Endothelial cell of umbilical vein (primary cell): ENCODE results near the gene SCN11A. TPM values are rescaled to one million over a fixed set of nuclear protein-coding genes. Genes with fewer than 3 reads are reported as not detected.

Experiments
- BruUV-seq: library from RNA; stranded (reverse); fragments of 400-500 nt; replicated peaks from 2 replicates; lab custom pipeline; 2021; lab: Mats Ljungman, UMichigan
- CTCF ChIA-PET: fragments of 300-600, 350-600 bp; sonication (Branson Sonifier 250); formaldehyde crosslinking; loops from one replicate; lab custom pipeline; 2021; ENCODE audit warnings: antibody characterized with exemption, inconsistent platforms; lab: Charles Lee
- POLR2A ChIA-PET: fragments of 300-600, 350-600 bp; sonication (Branson Sonifier 250); formaldehyde crosslinking; loops from one replicate; lab custom pipeline; 2021; ENCODE audit warnings: antibody characterized with exemption, inconsistent platforms; lab: Charles Lee
- DNase-seq: peaks from one replicate; pipeline ENCODE4 v3.0.0-alpha.2; 2011; ENCODE audit warnings: low read depth, low spot score
- FAIRE-seq: peaks from 2 replicates; lab custom pipeline; 2011; peaks lifted over from hg19 to GRCh38; lab: Jason Lieb, UNC
- H2AFZ ChIP-seq: 2 replicates; pipeline ENCODE4 v1.6.0; 2012; ENCODE audit warnings: low read depth, low read length, control low read depth, inconsistent platforms
- H3K27ac ChIP-seq: 2 replicates; pipeline ENCODE4 v1.5.1; 2011; ENCODE audit warnings: low read depth, mild to moderate bottlenecking, control low read depth, low read length, moderate library complexity; ENCODE audit not compliant: insufficient read depth
- H3K27me3 ChIP-seq, 2 experiments: 2 replicates each; pipeline versions ENCODE4 v1.6.0 to v1.6.1; 2011; ENCODE audit warnings: low read length in 2 of 2, mixed read lengths in 1 of 2; ENCODE audit not compliant: control insufficient read depth in 2 of 2, insufficient read depth in 2 of 2
- H3K36me3 ChIP-seq, 2 experiments: 2 replicates in 1 of 2; 3 replicates in 1 of 2; pipeline ENCODE4 v1.5.1; 2011; ENCODE audit warnings: low read length in 2 of 2, mild to moderate bottlenecking in 1 of 2, moderate library complexity in 1 of 2; ENCODE audit not compliant: control insufficient read depth in 2 of 2, insufficient read depth in 2 of 2; ENCODE audit errors: extremely low read depth in 1 of 2
- H3K4me1 ChIP-seq: 3 replicates; pipeline ENCODE4 v1.5.1; 2011; ENCODE audit warnings: mild to moderate bottlenecking, low read length; ENCODE audit not compliant: control insufficient read depth, insufficient read depth; ENCODE audit errors: extremely low read depth
- H3K4me2 ChIP-seq: 2 replicates; pipeline ENCODE4 v1.6.1; 2011; ENCODE audit warnings: low read length, control low read depth, mixed read lengths; ENCODE audit not compliant: insufficient read depth
- H3K4me3 ChIP-seq, 3 experiments: fragments of 200-600 bp in 1 of 3; sonication (generic), shearing (Covaris generic) in 1 of 3; replicated peaks in 1 of 3; 2 replicates each; pipeline ENCODE4 v1.5.1; 2011 to 2016; ENCODE audit warnings: control low read depth in 3 of 3, low read length in 3 of 3, mild to moderate bottlenecking in 2 of 3, inconsistent platforms in 1 of 3, low read depth in 1 of 3, moderate library complexity in 1 of 3; ENCODE audit not compliant: insufficient read depth in 1 of 3
- H3K79me2 ChIP-seq: 2 replicates; pipeline ENCODE4 v1.6.0; 2012; ENCODE audit warnings: low read length, inconsistent platforms; ENCODE audit not compliant: control insufficient read depth, insufficient read depth
- H3K9ac ChIP-seq: replicated peaks from 2 replicates; pipeline ENCODE3; 2011; ENCODE audit warnings: low read length, control low read depth; ENCODE audit not compliant: insufficient read depth; ENCODE audit errors: extremely low read depth
- H3K9me1 ChIP-seq: replicated peaks from 3 replicates; pipeline ENCODE4 v1.6.0; 2011; ENCODE audit warnings: mild to moderate bottlenecking, low read length; ENCODE audit not compliant: control insufficient read depth, insufficient read depth; ENCODE audit errors: extremely low read depth
- H3K9me3 ChIP-seq: replicated peaks from 2 replicates; pipeline ENCODE4 v1.5.1; 2012; ENCODE audit warnings: low read length, inconsistent platforms; ENCODE audit not compliant: control insufficient read depth, insufficient read depth
- H4K20me1 ChIP-seq: replicated peaks from 2 replicates; pipeline ENCODE3; 2011; ENCODE audit warnings: mild to moderate bottlenecking, low read length; ENCODE audit not compliant: control insufficient read depth, insufficient read depth; ENCODE audit errors: extremely low read depth
- EZH2 ChIP-seq: IDR thresholded peaks from 2 replicates; pipeline ENCODE4 v1.6.1; 2012; ENCODE audit warnings: borderline replicate concordance, low read depth, mild to moderate bottlenecking, moderate library complexity, low read length, inconsistent platforms; ENCODE audit not compliant: severe bottlenecking
- FOS ChIP-seq: IDR thresholded peaks from 2 replicates; pipeline ENCODE4 v1.6.1; 2011; ENCODE audit warnings: mild to moderate bottlenecking, low read length, moderate library complexity, borderline replicate concordance; ENCODE audit not compliant: insufficient read depth
- GATA2 ChIP-seq: IDR thresholded peaks from 2 replicates; pipeline ENCODE4 v1.7.0; 2011; ENCODE audit warnings: low read depth, mild to moderate bottlenecking, moderate library complexity, mixed read lengths, low read length; ENCODE audit not compliant: insufficient read length, insufficient read depth
- JUN ChIP-seq: IDR thresholded peaks from 2 replicates; pipeline ENCODE4 v1.6.1; 2011; ENCODE audit warnings: borderline replicate concordance, low read depth; ENCODE audit not compliant: insufficient read length, insufficient read depth
- MYC ChIP-seq: IDR thresholded peaks from one replicate; pipeline ENCODE4 v1.6.1; 2011; ENCODE audit warnings: mild to moderate bottlenecking, low read depth, low read length
- POLR2A ChIP-seq: IDR thresholded peaks from 2 replicates; pipeline ENCODE4 v1.6.1; 2012; ENCODE audit warnings: low read depth, mild to moderate bottlenecking, control low read depth, low read length
- POLR2AphosphoS5 ChIP-seq: IDR thresholded peaks from 2 replicates; pipeline ENCODE4 v1.6.1; 2012; ENCODE audit warnings: low read depth, mild to moderate bottlenecking, control low read depth, low read length, moderate library complexity; ENCODE audit not compliant: insufficient read depth
- dilution Hi-C: fragments of 300-500 bp; cut with MboI; formaldehyde crosslinking; loops from one replicate; pipeline ENCODE4 v1.15.0; 2019; ENCODE audit warnings: low sequenced_read_pairs; ENCODE audit not compliant: extremely low pct_ligation_motif_present
- intact Hi-C: fragments of 100-400 bp; cut with micrococcal nuclease; formaldehyde crosslinking; loops from one replicate; pipeline ENCODE4 v1.10.0; 2022
- polyA plus RNA-seq, 4 experiments: library from polyadenylated mRNA; depleted of rRNA in 3 of 4; stranded (reverse) in 3 of 4; unstranded in 1 of 4; fragments of >200 nt; gene quantifications; 2 replicates each; pipeline versions ENCODE4 v1.2.1 to v1.2.3, GENCODE V29; 2011 to 2012; ENCODE audit warnings: missing spikeins in 1 of 4
- total RNA-seq: library from RNA; stranded (reverse); gene quantifications from 2 replicates; pipeline ENCODE4 v1.2.3, GENCODE V29; 2021
- TF ChIP-seq, protein P1 (sequence below), 2 donors: IDR thresholded peaks; 1 replicate in 1 of 2; 2 replicates in 1 of 2; pipeline ENCODE4 v1.5.1; 2011; ENCODE audit warnings: low read length in 2 of 2, mild to moderate bottlenecking in 2 of 2, moderate library complexity in 2 of 2, control low read depth in 1 of 2, inconsistent platforms in 1 of 2, low read depth in 1 of 2; ENCODE audit not compliant: insufficient read depth in 1 of 2; ENCODE audit errors: extremely low read depth in 1 of 2
- TF ChIP-seq, protein P2 (sequence below): IDR thresholded peaks from 2 replicates; pipeline ENCODE4 v1.6.1; 2011; ENCODE audit not compliant: insufficient read depth, insufficient read length

SCN11A gene
- total and polyA plus RNA-seq, 2 donors (not counting 3 experiments of a cell fraction or from before 2014, with no cell fraction given) = 0.06 to 0.07 TPM

DNA sequence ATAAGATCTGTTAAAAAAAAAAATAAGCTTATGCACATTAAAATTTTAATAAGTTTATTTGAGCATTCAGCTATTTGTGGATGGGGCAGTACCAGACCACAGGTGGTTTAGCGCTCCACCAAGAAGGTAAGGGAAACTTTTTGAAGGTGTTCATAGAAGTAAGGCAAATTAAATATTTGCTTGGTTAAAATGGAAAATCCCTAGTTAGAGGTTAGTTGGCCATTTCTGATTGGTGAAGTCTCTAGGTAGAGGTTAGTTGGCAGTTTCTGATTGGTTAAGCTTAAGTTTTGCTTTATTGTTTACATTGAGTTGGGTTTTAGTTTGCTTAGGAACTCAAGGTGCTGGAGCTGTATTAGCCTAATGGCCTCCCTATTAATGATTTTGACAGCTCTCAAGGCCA, 30.7 kb downstream of the SCN11A start:
- FAIRE-seq = no peak

More for the DNA sequence above, 30.7 kb downstream of the SCN11A start:
- Histone ChIP-seq H3K27ac (no peak overlapping the region), H3K4me2 (no peak overlapping the region), H3K79me2 (no peaks in the 10 kb centered on the region), H3K27me3 (peaks cover 1 to 11% of the 10 kb centered on the region in 2 experiments), H3K36me3 (no peaks in the 10 kb centered on the region), H3K9me3 (no peaks in the 10 kb centered on the region), H4K20me1 (no peaks in the 10 kb centered on the region), H3K4me3 (no peak overlapping the region), H3K9me1 (no peaks in the 10 kb centered on the region), H2AFZ (no peak overlapping the region), H3K4me1 (no peaks in the 10 kb centered on the region), H3K9ac (no peak overlapping the region)
- POLR2A ChIA-PET = no interaction called here
- no TSS peak for BruUV-seq
- intact Hi-C loops = no loop called here
- dilution Hi-C loops = no loop called here
- TF ChIP-seq EZH2 = no peak
- no peak for TF ChIP-seq POLR2AphosphoS5
- TF ChIP-seq JUN = no peak
- no peak for TF ChIP-seq POLR2A
- no peak for TF ChIP-seq MYC
- TF ChIP-seq, protein P1, sequence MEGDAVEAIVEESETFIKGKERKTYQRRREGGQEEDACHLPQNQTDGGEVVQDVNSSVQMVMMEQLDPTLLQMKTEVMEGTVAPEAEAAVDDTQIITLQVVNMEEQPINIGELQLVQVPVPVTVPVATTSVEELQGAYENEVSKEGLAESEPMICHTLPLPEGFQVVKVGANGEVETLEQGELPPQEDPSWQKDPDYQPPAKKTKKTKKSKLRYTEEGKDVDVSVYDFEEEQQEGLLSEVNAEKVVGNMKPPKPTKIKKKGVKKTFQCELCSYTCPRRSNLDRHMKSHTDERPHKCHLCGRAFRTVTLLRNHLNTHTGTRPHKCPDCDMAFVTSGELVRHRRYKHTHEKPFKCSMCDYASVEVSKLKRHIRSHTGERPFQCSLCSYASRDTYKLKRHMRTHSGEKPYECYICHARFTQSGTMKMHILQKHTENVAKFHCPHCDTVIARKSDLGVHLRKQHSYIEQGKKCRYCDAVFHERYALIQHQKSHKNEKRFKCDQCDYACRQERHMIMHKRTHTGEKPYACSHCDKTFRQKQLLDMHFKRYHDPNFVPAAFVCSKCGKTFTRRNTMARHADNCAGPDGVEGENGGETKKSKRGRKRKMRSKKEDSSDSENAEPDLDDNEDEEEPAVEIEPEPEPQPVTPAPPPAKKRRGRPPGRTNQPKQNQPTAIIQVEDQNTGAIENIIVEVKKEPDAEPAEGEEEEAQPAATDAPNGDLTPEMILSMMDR (IDR thresholded peaks at IDR 0.05; ENCODE audit: extremely low read depth in 1 of 2, insufficient read depth in 1 of 2, low read depth in 1 of 2, low read length in 2 of 2) = no peak
- no peak for TF ChIP-seq GATA2
- TF ChIP-seq, protein P2, sequence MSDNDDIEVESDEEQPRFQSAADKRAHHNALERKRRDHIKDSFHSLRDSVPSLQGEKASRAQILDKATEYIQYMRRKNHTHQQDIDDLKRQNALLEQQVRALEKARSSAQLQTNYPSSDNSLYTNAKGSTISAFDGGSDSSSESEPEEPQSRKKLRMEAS = no peak
- no peak for TF ChIP-seq FOS
- CTCF ChIA-PET = interaction anchor here (0.7 to 2.2 kb wide), 4 partner anchors 8 to 21 kb away, joined by 3 to 10 read pairs (median 7); no protein-coding TSS in a partner anchor
- no peak for DNase-seq
